CD14-positive monocyte (primary cell): Measurements from ENCODE around the gene NSUN3. TPM values are rescaled to one million over a fixed set of nuclear protein-coding genes. Genes with fewer than 3 reads are reported as not detected.
"Not testable (repeated sequence)": the region's sequence is repeated elsewhere in the genome, so short reads cannot be mapped to it uniquely, and the experiment has no call there.

Experiments
- DNase-seq, 3 donors: peaks; one replicate each; pipeline ENCODE4 v3.0.0-alpha.2; 2011 to 2022
- H2AFZ ChIP-seq: 2 replicates; pipeline ENCODE4 v1.6.0; 2012; ENCODE audit warnings: mild to moderate bottlenecking, low read depth, low read length, inconsistent platforms; ENCODE audit not compliant: insufficient read depth, poor library complexity, severe bottlenecking
- H3K27ac ChIP-seq, 2 donors: 1 replicate in 1 of 2; 2 replicates in 1 of 2; pipeline ENCODE4 v1.5.1; 2012 to 2013; ENCODE audit warnings: low read length in 2 of 2, control low read depth in 1 of 2, inconsistent platforms in 1 of 2, low read depth in 1 of 2, mild to moderate bottlenecking in 1 of 2
- H3K27me3 ChIP-seq, 2 donors: one replicate each; pipeline versions ENCODE4 v1.6.0 to v1.6.1; 2011 to 2013; ENCODE audit warnings: low read length in 2 of 2; ENCODE audit not compliant: control insufficient read depth in 2 of 2, insufficient read depth in 2 of 2
- H3K36me3 ChIP-seq, 2 donors: replicated peaks in 1 of 2; 1 replicate in 1 of 2; 2 replicates in 1 of 2; pipeline versions ENCODE4 v1.5.1 to v1.6.1; 2012 to 2013; ENCODE audit warnings: low read length in 2 of 2, control low read depth in 1 of 2, inconsistent platforms in 1 of 2, mild to moderate bottlenecking in 1 of 2; ENCODE audit not compliant: insufficient read depth in 2 of 2, control insufficient read depth in 1 of 2
- H3K4me1 ChIP-seq, 2 donors: 1 replicate in 1 of 2; 2 replicates in 1 of 2; pipeline versions ENCODE4 v1.5.1 to v1.6.1; 2012 to 2013; ENCODE audit warnings: low read length in 2 of 2, control low read depth in 1 of 2, inconsistent platforms in 1 of 2, mild to moderate bottlenecking in 1 of 2, moderate library complexity in 1 of 2; ENCODE audit not compliant: insufficient read depth in 2 of 2, control insufficient read depth in 1 of 2
- H3K4me2 ChIP-seq: replicated peaks from 2 replicates; pipeline ENCODE3; 2012; ENCODE audit warnings: low read length, moderate library complexity, mild to moderate bottlenecking; ENCODE audit not compliant: poor library complexity, severe bottlenecking; ENCODE audit errors: extremely low read depth
- H3K4me3 ChIP-seq, 3 experiments: fragments of 200-600 bp in 1 of 3; sonication (generic) in 1 of 3; replicated peaks in 1 of 3; 1 replicate in 2 of 3; 2 replicates in 1 of 3; pipeline ENCODE4 v1.5.1; 2011 to 2013; ENCODE audit warnings: low read length in 3 of 3, mild to moderate bottlenecking in 3 of 3, control low read depth in 2 of 3, low read depth in 2 of 3, inconsistent platforms in 1 of 3, moderate library complexity in 1 of 3
- H3K79me2 ChIP-seq: 2 replicates; pipeline ENCODE4 v1.6.0; 2012; ENCODE audit warnings: mild to moderate bottlenecking, control low read depth, inconsistent platforms, low read length, moderate library complexity; ENCODE audit not compliant: insufficient read depth
- H3K9ac ChIP-seq: 2 replicates; pipeline ENCODE4 v1.6.0; 2017; ENCODE audit warnings: low read length, mild to moderate bottlenecking; ENCODE audit not compliant: insufficient read depth, poor library complexity, severe bottlenecking
- H3K9me3 ChIP-seq, 2 donors: replicated peaks in 1 of 2; 1 replicate in 1 of 2; 2 replicates in 1 of 2; pipeline versions ENCODE4 v1.5.1 to v1.6.1; 2012 to 2013; ENCODE audit warnings: low read length in 2 of 2, control low read depth in 1 of 2; ENCODE audit not compliant: control insufficient read depth in 1 of 2, insufficient read depth in 1 of 2
- H4K20me1 ChIP-seq: 2 replicates; pipeline ENCODE4 v1.6.0; 2012; ENCODE audit warnings: mild to moderate bottlenecking, low read length, control low read depth, moderate library complexity; ENCODE audit not compliant: insufficient read depth
- H3K27ac Mint-ChIP-seq, 7 donors: one replicate each; pipeline ENCODE4 v1.8.0; 2020; ENCODE audit warnings: mild to moderate bottlenecking in 7 of 7, mixed read lengths in 7 of 7, moderate library complexity in 6 of 7, inconsistent platforms in 2 of 7
- H3K27me3 Mint-ChIP-seq, 3 donors: one replicate each; pipeline ENCODE4 v1.8.0; 2021 to 2022; ENCODE audit warnings: low read depth in 3 of 3, mild to moderate bottlenecking in 3 of 3, mixed read lengths in 3 of 3, moderate library complexity in 3 of 3, inconsistent platforms in 1 of 3
- H3K36me3 Mint-ChIP-seq, 2 donors: one replicate each; pipeline ENCODE4 v1.8.0; 2020; ENCODE audit warnings: mixed read lengths in 2 of 2, inconsistent platforms in 1 of 2, mild to moderate bottlenecking in 1 of 2
- H3K4me1 Mint-ChIP-seq: one replicate; pipeline ENCODE4 v1.8.0; 2020; ENCODE audit warnings: mild to moderate bottlenecking, mixed read lengths
- H3K4me3 Mint-ChIP-seq, 2 donors: one replicate each; pipeline ENCODE4 v1.8.0; 2020; ENCODE audit warnings: mild to moderate bottlenecking in 2 of 2, mixed read lengths in 2 of 2, moderate library complexity in 1 of 2
- H3K9me3 Mint-ChIP-seq, 7 donors: one replicate each; pipeline ENCODE4 v1.8.0; 2020 to 2022; ENCODE audit warnings: mixed read lengths in 7 of 7, mild to moderate bottlenecking in 6 of 7, moderate library complexity in 6 of 7, inconsistent platforms in 2 of 7
- CTCF ChIP-seq: fragments of 200-600 bp; IDR thresholded peaks from one replicate; pipeline ENCODE4 v1.8.0; 2022; ENCODE audit warnings: antibody characterized with exemption, mild to moderate bottlenecking
- whole genome bisulfite sequencing: methylation state at CpG from one replicate; pipeline ENCODE4 v1.1.5; 2013; ENCODE audit warnings: missing lambda C conversion rate; ENCODE audit not compliant: insufficient coverage; 5-methylcytosine and 5-hydroxymethylcytosine counted together
- intact Hi-C, 2 donors: fragments of 100-400 bp; cut with micrococcal nuclease; formaldehyde crosslinking; loops; one replicate each; pipeline versions ENCODE4 v1.15.0 to v1.15.1; 2023
- polyA plus RNA-seq, 3 donors: library from polyadenylated mRNA; depleted of rRNA in 1 of 3; unstranded in 2 of 3; stranded (reverse) in 1 of 3; fragments of 300-500 nt in 2 of 3; fragments of >200 nt in 1 of 3; fragmentation: Illumina TruSeq in 2 of 3; gene quantifications; 1 replicate in 2 of 3; 2 replicates in 1 of 3; pipeline ENCODE4 v1.2.3, GENCODE V29; 2012 to 2021

The NSUN3 gene
- polyA plus RNA-seq, 3 donors = 6.6 to 8.8 (median 7.2) TPM

GRCh38 chr3:94076055-94076454, 13.2 kb downstream of the NSUN3 start:
- no peak for DNase-seq
- 89% methylated on average over 2 of the region's 3 CpGs for WGBS
- TF ChIP-seq CTCF = no peak
- peaks cover 41 to 69% of the 10 kb centered on the region in 2 donors for H3K36me3 Mint-ChIP-seq
- peaks cover 7% of the 10 kb centered on the region for H3K4me1 Mint-ChIP-seq
- Histone ChIP-seq H3K36me3 (peaks cover 12 to 45% of the 10 kb centered on the region in 2 donors), H3K27ac (no peak overlapping the region), H3K4me1 (no peaks in the 10 kb centered on the region), H3K9me3 (no peaks in the 10 kb centered on the region), H3K79me2 (peaks cover 47% of the 10 kb centered on the region), H4K20me1 (peaks cover 64% of the 10 kb centered on the region), H3K27me3 (no peaks in the 10 kb centered on the region), H3K4me3 (no peak overlapping the region), H3K9ac (no peak overlapping the region), H3K4me2 (no peak overlapping the region), H2AFZ (no peak overlapping the region)
- peaks cover 0 to 6% (median 0%) of the 10 kb centered on the region in 7 donors for H3K9me3 Mint-ChIP-seq
- no peak overlapping the region for H3K4me3 Mint-ChIP-seq
- intact Hi-C loops = no loop called here
- H3K27ac Mint-ChIP-seq = no peak overlapping the region
- peaks cover 0 to 1% (median 0%) of the 10 kb centered on the region in 3 donors for H3K27me3 Mint-ChIP-seq

- H3K9me3 Mint-ChIP-seq, H3K4me1 Mint-ChIP-seq, H2AFZ ChIP-seq, H3K4me2 ChIP-seq, H3K4me3 ChIP-seq, H3K9me3 ChIP-seq, DNase-seq, intact Hi-C loops, H3K4me1 ChIP-seq, H3K4me3 Mint-ChIP-seq, H3K27me3 Mint-ChIP-seq, H3K27ac Mint-ChIP-seq, H3K27ac ChIP-seq, H3K9ac ChIP-seq, H3K27me3 ChIP-seq: not testable (repeated sequence)
- peaks cover 40 to 61% of the 10 kb centered on the region in 2 donors for H3K36me3 Mint-ChIP-seq
- H3K36me3 ChIP-seq = peaks cover 12 to 64% of the 10 kb centered on the region in 2 donors
- 95% methylated on average over 2 of the region's 5 CpGs for WGBS
- peaks cover 41% of the 10 kb centered on the region for H4K20me1 ChIP-seq
- H3K79me2 ChIP-seq = peaks cover 19% of the 10 kb centered on the region
Observed at GRCh38 chr3:94080552-94080951, 17.7 kb downstream of the NSUN3 start.
